Measurements from ENCODE around the gene LHFPL3.

- TF ChIP-seq CTCF (IDR thresholded peaks at IDR 0.05; ENCODE audit: insufficient read depth, low read length) = no peak
- TF ChIP-seq POLR2AphosphoS5 (IDR thresholded peaks at IDR 0.05; ENCODE audit: low read depth) = no peak
- TF ChIP-seq GABPA (IDR thresholded peaks at IDR 0.05; ENCODE audit: low read depth) = no peak
Measured at GRCh38 chr7:104914421-104914820, 586.0 kb downstream of the LHFPL3 start.
